Mesodermal cell (in vitro differentiated cells): ENCODE data around the gene PNPLA7.
A peak's percentile ranks its signal among the peaks of the same experiment; 100 is the strongest.

ENCODE experiments used
- H3K27ac ChIP-seq: 2 replicates; pipeline ENCODE4 v1.7.0; 2013; ENCODE audit warnings: mild to moderate bottlenecking, low read depth, low read length, moderate library complexity; ENCODE audit not compliant: severe bottlenecking
- H3K36me3 ChIP-seq: 2 replicates; pipeline ENCODE4 v1.7.1; 2013; ENCODE audit warnings: mild to moderate bottlenecking, low read length, moderate library complexity; ENCODE audit not compliant: control insufficient read depth, insufficient read depth
- H3K4me1 ChIP-seq: one replicate; pipeline ENCODE4 v1.7.1; 2013; ENCODE audit warnings: mild to moderate bottlenecking, low read length; ENCODE audit not compliant: insufficient read depth, control insufficient read depth, poor library complexity, severe bottlenecking
- H3K4me3 ChIP-seq: 2 replicates; pipeline ENCODE4 v1.7.0; 2013; ENCODE audit warnings: low read length, control low read depth, mild to moderate bottlenecking; ENCODE audit not compliant: insufficient read depth, poor library complexity, severe bottlenecking; ENCODE audit errors: extremely low read depth
- H3K9me3 ChIP-seq: 2 replicates; pipeline ENCODE4 v1.7.1; 2013; ENCODE audit warnings: mild to moderate bottlenecking, low read length, moderate library complexity; ENCODE audit not compliant: control insufficient read depth
- WGBS, 2 experiments: methylation state at CpG; one replicate each; pipeline ENCODE4 v1.1.5; 2013; ENCODE audit warnings: missing lambda C conversion rate in 2 of 2; ENCODE audit not compliant: insufficient coverage in 2 of 2; 5-methylcytosine and 5-hydroxymethylcytosine counted together

Gene PNPLA7

DNA sequence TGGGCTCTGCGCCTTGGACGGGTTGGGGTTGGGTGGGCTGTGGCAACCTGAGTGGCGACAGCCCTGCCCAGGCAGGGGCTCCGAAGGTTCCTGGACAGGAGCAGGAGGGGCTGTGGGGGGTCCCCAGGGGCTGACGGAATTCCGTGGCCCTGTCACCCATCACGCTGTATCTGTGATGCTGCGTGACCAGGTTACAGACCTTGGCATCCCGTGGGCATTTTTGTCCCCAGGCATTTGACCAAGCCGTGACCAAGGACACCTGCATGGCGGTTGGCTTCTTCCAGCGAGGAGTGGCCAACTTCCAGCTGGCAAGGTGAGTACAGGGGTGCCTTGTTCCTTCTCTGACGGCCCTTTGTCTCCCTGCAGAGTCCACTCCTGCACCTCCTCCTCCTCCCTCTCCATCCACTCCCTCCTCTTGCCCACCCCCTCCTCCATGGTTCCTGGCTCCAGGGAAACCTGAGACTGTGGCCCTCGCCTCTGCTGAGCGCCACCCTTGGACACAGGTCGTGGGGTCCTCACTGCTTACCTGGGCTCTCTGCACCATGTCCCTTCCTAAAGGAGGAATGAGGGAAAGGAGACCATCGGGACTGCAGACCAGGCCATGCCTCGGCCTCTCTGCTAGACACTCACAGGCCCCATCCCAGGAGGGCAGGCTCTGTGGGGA is 124.1 kb downstream of the PNPLA7 start:
- no peaks in the 10 kb centered on the region for H3K9me3 ChIP-seq
- peaks cover 14% of the 10 kb centered on the region for H3K4me1 ChIP-seq
- H3K4me3 ChIP-seq: no peak overlapping the region
- 86 to 92% methylated on average over 12 to 16 of the region's 18 CpGs for WGBS, 2 experiments
- H3K27ac ChIP-seq: no peak overlapping the region
- no peaks in the 10 kb centered on the region for H3K36me3 ChIP-seq

DNA sequence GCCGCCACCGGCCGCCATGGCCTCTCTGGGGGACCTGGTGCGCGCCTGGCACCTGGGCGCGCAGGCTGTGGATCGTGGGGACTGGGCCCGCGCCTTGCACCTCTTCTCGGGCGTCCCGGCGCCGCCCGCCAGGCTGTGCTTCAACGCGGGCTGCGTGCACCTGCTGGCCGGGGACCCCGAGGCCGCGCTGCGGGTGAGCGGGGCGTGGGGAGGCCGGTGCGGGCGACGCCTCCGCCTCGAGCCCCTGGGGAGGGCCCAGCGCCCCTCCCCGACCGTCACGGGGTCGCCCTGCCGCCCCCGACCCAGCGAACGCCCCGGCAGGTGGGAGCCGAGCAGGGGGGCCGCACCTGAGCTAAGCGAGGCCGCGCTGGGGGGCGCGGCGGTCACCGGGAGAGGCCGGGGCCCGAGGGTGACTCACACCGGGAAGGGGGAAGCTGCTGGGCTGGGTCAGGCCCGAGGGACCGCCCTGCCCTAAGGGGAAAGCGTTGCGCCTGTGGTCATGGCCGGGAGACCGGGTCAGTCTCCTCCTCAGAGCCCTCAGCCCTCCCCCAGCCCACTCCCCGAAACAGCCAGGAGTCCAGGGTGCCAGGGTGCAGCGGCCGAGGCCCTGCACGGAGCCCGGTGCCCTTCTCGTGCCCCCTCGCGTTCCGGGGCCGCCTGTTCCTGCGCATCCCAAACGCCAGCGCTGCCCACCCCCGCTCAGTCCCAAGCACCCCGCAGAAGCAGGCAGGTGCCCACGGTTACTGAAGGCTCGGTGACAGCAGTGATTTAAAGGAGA is 126.5 kb downstream of the PNPLA7 start:
- H3K4me1 ChIP-seq: peaks cover 14% of the 10 kb centered on the region
- no peak overlapping the region for H3K27ac ChIP-seq
- H3K36me3 ChIP-seq: no peaks in the 10 kb centered on the region
- 25 to 26% methylated on average over 70 to 76 of the region's 77 CpGs for WGBS, 2 experiments
- H3K9me3 ChIP-seq: no peaks in the 10 kb centered on the region
- H3K4me3 ChIP-seq: peak overlapping the region; percentile 37

DNA sequence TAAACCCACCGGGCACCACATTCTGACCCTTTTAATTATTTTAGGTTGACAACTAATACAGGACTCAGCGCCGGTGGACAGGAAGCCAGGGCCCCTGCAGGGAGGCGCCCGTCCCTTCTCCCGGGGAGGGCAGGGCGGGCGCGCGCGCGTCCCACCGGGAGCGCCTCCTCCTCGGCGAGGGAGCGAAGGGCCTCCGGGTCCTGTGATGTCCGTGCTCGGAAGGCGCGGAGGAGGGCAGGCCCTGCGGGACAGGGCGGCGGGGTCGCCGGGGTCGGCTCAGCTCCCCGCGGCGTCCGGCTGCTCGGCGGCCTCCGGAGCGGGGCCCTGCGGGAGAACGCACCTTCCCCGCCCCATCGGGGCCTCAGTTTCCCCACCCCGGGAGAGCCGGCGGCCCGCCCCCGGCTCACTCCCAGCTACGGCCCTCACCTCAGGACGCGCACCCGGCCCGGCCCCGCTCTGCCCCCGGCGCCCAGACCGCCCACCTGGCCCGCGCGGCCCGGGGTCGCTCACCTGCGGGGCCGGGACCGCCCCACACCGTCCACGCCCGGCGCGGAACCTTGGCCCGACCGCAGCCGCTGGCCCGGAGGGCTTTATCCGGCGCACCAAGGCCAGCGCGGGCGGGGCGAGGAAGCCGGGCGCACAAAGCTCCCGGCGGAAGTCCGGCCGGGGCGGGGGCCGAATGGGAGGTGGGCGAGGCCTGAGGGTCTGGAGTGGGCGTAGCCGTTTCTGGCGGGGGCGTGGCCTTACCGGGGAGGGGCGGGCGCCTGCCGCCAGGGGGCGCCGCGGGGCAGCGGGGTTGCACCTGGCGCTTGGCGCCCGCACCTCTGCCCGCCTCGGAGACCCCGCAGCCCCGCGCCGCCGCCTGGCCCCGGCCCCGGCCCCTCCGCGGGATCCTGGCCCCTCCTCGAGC is 127.3 kb downstream of the PNPLA7 start, which contains the start of the genes EXD3 and NOXA1:
TSS of gene EXD3 (minus strand) at position 559 of the 910 bp plus-strand sequence. CDS start 27,805 bp downstream, outside the sequence.
TSS of gene NOXA1 (plus strand) at position 790 of the 910 bp plus-strand sequence. CDS start 137 bp downstream, outside the sequence.
- 1% methylated on average over 52 to 95 of the region's 113 CpGs for WGBS, 2 experiments
- H3K36me3 ChIP-seq: no peaks in the 10 kb centered on the region
- H3K9me3 ChIP-seq: no peaks in the 10 kb centered on the region
- peak within 1 kb of the TSS; percentile 62 for H3K4me3 ChIP-seq
- no peak within 1 kb of the TSS for H3K27ac ChIP-seq
- peaks cover 14% of the 10 kb centered on the region for H3K4me1 ChIP-seq

DNA sequence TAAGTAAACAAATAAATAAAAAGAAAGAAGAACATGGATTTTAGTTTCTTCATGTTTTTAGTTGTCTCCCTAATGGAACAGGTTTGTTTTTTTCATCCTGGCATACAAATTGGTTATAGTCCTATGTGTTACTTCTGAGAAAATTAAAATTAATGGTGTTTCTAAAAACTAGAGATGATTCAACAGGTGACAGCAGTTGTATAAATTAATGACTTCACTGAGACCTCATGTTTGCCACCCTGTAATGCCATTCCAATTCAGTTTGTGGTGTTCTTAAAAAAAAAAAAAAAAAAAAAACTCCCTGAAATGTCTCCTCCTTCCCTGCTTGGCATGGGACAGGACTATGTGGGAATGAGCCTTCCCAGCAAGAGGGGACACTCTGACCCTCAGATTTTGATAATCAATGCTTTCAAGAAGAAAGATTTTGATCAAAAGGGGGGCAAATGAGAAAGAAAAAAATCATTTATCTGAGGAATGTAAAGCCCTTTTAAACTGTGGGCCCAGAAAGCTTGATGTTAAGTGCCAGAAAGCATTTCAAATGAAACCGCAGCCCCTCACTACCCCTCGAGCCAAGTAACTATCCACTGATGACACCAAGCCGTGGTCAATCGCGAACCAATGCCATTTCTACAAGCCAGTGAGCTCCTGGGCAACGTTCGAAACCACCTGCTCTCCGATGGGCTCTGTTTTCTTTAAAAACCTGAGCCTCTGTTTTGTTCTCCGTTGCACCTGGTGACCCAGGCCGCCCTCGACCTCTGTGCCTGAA is 128.2 kb downstream of the PNPLA7 start:
- H3K36me3 ChIP-seq: no peaks in the 10 kb centered on the region
- H3K4me3 ChIP-seq: peak overlapping the region; percentile 62
- no peak overlapping the region for H3K27ac ChIP-seq
- 7 to 8% methylated on average over 11 of the region's 11 CpGs for WGBS, 2 experiments
- H3K9me3 ChIP-seq: no peaks in the 10 kb centered on the region
- H3K4me1 ChIP-seq: peaks cover 14% of the 10 kb centered on the region

DNA sequence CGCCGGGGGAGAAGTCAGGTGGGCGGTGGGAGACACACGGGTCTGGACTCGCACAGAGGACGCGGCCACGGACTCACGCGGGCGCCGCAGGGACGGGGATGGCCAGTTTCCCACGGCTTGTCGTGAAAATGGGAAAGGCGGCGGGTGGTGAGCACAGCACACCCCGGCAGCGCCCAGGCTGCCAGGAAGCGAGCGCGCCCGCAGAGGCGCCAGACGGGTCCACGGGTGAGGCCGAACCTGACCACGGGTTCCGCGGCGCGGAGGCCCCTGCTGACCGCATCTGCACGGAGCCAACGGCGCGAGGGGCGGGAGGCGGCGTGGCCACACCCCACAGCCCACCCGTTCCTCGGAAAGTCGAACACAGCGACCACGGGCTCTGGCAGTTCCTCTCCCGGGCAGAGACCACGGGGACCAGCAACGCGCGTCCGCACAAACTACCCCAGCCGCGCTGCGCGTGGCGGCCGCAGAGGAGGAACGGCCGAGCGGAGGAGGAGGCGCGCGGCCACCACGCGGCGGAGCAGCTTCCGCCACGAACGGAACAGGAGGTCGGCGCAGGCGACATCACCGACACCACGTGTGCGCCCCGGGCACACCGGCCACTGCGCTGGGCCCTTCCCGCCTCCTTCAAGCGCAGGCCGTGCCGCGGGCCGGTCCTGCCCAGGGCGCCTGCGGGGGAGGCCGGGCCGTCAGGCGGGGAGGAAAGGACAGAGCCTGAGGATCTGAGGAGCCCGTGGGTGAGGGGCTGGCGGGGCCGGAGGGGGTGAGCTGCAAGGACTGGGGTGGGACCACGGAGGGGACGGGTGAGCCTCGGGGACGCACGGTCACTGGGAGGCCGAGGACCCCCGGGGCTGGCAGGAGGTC is 132.8 kb downstream of the PNPLA7 start:
- peaks cover 8% of the 10 kb centered on the region for H3K4me1 ChIP-seq
- whole genome bisulfite sequencing, 2 experiments: 97% methylated on average over 80 to 99 of the region's 99 CpGs
- H3K27ac ChIP-seq: no peak overlapping the region
- no peaks in the 10 kb centered on the region for H3K9me3 ChIP-seq
- H3K4me3 ChIP-seq: no peak overlapping the region
- H3K36me3 ChIP-seq: no peaks in the 10 kb centered on the region

DNA sequence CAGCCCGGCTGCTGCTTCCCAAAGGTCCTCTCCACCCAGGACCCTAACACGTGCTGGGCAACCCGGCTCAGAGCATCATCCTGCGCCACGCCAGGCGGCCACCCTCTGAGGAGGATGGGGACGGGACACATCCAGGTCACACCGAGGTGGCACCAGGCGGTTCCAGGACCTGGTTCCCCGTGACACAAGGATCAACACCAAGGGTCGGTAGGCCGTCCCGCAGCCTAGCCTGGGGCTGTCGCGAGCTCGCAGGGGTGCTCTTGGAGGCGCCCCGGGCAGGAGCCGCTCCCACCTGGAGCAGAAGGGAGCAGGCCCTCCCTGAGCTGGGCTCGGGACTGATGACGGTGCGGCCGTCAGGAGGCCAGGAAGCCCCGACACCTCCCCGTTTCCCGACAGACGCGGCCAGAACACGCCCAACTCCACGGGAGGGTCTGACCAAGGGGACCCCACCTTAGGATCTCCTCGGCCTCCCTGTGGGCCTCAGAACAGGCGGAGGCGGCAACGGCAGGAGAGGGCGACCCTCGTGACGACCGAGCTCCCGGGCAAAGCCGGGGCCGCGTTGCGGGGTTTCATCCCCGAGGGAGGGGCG is 133.5 kb downstream of the PNPLA7 start:
- no peak overlapping the region for H3K4me3 ChIP-seq
- H3K4me1 ChIP-seq: peaks cover 10% of the 10 kb centered on the region
- WGBS, 2 experiments: 96 to 97% methylated on average over 45 of the region's 45 CpGs

DNA sequence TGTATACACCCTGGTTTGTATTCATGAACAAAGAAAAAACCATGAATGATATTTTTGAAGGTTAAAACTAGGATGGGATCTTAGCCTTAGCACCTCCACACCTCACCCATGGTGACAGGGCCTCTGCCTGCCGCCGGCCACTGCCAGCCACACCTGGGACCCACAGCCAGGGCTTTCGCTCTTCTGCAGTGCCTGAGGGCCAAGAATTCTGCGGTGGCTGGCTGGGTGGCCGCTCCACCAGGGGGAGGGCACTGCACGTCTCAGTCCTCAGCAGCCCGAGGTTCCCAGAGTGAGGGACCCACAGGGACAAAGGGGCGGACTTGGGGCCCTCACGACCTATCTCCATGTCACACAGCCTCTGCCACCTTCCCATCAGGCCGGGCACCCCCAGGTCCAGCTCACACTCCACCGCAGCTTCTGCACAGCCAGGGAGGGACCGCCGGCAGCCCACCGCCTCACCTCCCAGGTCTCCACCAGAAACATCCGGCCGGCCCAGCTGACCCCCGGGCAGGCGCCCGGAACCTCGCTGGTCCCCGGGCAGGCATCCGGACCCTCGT is 134.1 kb downstream of the PNPLA7 start:
- H3K4me3 ChIP-seq: no peak overlapping the region
- no peaks in the 10 kb centered on the region for H3K36me3 ChIP-seq
- H3K27ac ChIP-seq: no peak overlapping the region
- H3K9me3 ChIP-seq: no peaks in the 10 kb centered on the region
- 95 to 97% methylated on average over 15 to 19 of the region's 23 CpGs for WGBS, 2 experiments
- H3K4me1 ChIP-seq: peaks cover 7% of the 10 kb centered on the region

More for the DNA sequence above, 133.5 kb downstream of the PNPLA7 start:
- no peaks in the 10 kb centered on the region for H3K9me3 ChIP-seq
- H3K36me3 ChIP-seq: no peaks in the 10 kb centered on the region
- H3K27ac ChIP-seq: no peak overlapping the region

DNA sequence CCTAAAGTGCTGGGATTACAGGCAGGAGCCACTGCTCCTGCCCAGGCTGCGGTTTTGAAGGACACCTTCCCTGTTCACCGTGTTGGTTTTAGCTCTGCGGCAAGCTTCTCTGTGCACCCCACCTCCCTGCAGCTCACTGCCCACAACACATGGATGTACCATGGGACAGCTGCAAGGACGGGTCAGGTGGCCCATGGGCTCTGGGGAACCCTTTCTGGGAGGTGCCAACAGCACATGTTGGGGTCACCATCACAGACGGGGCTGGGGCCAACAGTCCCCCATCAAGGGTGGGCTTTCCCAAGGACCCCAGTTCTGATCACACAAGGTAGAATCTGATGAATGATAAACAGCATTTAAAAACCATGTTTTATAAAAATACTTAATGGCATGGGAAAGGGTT is 134.8 kb downstream of the PNPLA7 start:
- 87 to 97% methylated on average over 3 to 5 of the region's 5 CpGs for WGBS, 2 experiments
- H3K9me3 ChIP-seq: no peaks in the 10 kb centered on the region

DNA sequence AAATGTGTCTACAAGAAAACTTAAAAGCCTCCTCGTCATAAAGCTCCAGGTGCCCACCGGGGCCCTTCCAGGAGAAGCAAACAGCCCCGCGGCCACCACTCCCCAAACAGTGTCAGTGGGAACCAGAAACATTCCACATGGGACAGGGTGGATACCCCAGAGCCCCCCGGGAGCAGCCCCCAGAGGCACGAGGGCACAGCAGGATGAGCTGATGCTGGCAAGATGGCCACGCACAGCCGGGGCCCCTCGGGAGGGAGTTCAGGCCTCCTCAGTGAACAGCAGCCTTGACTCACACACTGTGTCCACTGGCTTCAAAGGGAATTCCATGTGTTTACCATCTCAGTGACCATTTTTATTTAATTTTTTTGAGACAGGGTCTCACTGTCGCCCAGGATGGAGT is 137.8 kb downstream of the PNPLA7 start:
- H3K27ac ChIP-seq: no peak overlapping the region
- peaks cover 7% of the 10 kb centered on the region for H3K4me1 ChIP-seq
- no peak overlapping the region for H3K4me3 ChIP-seq
- no peaks in the 10 kb centered on the region for H3K36me3 ChIP-seq
- 91 to 95% methylated on average over 9 of the region's 10 CpGs for WGBS, 2 experiments
- no peaks in the 10 kb centered on the region for H3K9me3 ChIP-seq

More for the DNA sequence above, 134.8 kb downstream of the PNPLA7 start:
- Histone ChIP-seq H3K36me3 (no peaks in the 10 kb centered on the region), H3K27ac (no peak overlapping the region), H3K4me3 (no peak overlapping the region), H3K4me1 (peaks cover 7% of the 10 kb centered on the region)
